Prostate gland (tissue), 2 donors: Measurements from ENCODE around the gene DSCAM.

Source experiments
- POLR2A ChIP-seq: fragments of 450-650 bp; IDR thresholded peaks from one replicate; pipeline ENCODE4 v1.6.1; 2016; ENCODE audit warnings: antibody characterized with exemption, mild to moderate bottlenecking
- POLR2AphosphoS5 ChIP-seq: sonication (generic); formaldehyde crosslinking; IDR thresholded peaks from one replicate; pipeline ENCODE4 v1.6.1; 2017; ENCODE audit warnings: antibody characterized with exemption
- TF ChIP-seq, protein P1 (sequence below), 4 experiments: fragments of 200-600 bp in 2 of 4; fragments of 450-650 bp in 2 of 4; sonication (generic) in 2 of 4; IDR thresholded peaks; 1 replicate in 3 of 4; 2 replicates in 1 of 4; pipeline ENCODE4 v1.5.1; 2016 to 2019; ENCODE audit warnings: antibody characterized with exemption in 4 of 4, mild to moderate bottlenecking in 2 of 4, moderate library complexity in 2 of 4

DNA sequence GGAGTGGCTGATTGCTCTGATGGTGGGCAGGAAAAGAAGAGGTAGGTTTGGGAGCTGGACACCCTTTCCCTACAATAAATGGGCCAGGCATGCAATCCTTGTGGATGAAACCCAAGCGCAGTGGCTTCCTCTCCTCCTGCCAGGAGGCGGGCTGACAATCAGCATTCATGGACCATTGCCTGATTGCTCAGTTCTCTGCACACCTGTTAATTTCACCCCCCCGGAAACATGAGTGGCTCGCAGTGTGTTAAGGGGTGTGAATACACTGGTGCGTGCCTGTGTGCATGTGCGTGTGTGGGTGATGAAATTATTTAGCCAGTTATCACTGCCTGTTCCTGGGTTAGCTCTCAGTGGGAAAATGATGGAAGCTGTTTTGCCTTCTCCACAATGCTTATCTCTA lies 669.0 kb downstream of the DSCAM start:
- TF ChIP-seq POLR2AphosphoS5 (no peak), POLR2A (no peak)
- TF ChIP-seq, protein P1, sequence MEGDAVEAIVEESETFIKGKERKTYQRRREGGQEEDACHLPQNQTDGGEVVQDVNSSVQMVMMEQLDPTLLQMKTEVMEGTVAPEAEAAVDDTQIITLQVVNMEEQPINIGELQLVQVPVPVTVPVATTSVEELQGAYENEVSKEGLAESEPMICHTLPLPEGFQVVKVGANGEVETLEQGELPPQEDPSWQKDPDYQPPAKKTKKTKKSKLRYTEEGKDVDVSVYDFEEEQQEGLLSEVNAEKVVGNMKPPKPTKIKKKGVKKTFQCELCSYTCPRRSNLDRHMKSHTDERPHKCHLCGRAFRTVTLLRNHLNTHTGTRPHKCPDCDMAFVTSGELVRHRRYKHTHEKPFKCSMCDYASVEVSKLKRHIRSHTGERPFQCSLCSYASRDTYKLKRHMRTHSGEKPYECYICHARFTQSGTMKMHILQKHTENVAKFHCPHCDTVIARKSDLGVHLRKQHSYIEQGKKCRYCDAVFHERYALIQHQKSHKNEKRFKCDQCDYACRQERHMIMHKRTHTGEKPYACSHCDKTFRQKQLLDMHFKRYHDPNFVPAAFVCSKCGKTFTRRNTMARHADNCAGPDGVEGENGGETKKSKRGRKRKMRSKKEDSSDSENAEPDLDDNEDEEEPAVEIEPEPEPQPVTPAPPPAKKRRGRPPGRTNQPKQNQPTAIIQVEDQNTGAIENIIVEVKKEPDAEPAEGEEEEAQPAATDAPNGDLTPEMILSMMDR (IDR thresholded peaks at IDR 0.05), result no peak
